GM21619 (cell line): Measurements from ENCODE around the gene B3GNT9.

ENCODE experiments used
- ATAC-seq: cut with Tn5 transposase; IDR thresholded peaks from one replicate; pipeline ENCODE4 v1.9.1; 2021; ENCODE audit not compliant: unreplicated experiment

Gene B3GNT9

GRCh38 chr16:67186550-67186950 lies 35.8 kb upstream of the B3GNT9 start:
- no peak for ATAC-seq

DNA sequence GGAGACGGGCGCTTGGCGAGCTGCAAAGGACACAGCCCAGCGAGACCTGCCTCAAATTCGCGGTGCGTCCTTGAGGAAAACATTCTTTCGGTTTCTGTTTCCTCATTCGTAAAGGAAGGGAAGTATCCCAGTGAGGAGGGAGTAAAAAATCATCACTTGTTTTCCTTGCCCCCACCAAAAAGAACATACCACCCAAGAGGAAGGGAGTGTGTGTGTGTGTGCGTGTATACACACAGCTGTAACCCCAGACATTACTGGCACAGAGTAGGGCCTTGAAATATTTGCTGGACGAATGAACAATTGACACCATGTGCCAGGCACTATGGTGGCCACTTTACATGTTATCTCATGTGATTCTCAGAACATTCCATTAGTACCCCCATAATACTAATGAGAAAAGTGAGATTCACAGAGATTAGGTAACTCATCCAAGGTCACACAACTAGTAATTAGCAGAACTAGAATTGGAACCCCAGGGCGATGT lies 34.9 kb upstream of the B3GNT9 start:
- no peak for ATAC-seq

DNA sequence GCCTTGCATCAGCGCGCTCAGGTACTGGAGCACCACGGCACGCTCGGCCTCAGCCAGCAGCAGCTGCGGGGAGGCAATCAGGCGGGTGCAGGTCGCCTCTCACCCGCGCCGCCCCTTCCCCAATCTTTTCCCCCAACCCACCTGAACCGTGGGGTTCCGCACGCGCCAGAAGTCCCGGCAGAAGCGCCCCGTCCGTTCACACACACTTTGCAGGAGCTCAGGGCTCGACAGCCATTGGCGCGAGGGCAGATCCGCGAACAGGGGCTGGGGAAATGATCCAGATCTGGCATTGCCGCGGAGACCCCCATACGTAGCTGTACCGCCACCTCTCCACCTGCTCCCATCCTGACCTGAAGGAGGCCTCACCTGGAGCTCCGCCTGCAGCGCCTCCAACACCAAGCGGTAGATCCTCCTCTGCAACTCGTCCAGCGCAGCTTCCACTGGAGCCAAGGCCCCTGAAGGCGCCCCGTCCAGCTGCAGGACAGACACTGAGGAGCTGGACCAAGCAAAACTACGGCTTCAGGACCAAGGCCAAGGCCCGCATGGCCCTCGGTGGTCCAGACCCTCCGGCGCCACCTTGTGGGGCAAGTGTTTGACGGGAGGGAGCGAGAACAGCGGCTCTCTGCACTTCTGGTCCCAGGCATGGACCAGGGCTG lies 34.3 kb upstream of the B3GNT9 start:
- no peak for ATAC-seq

GRCh38 chr16:67184453-67184994 lies 33.7 kb upstream of the B3GNT9 start:
- peak; percentile 1 for ATAC-seq

DNA sequence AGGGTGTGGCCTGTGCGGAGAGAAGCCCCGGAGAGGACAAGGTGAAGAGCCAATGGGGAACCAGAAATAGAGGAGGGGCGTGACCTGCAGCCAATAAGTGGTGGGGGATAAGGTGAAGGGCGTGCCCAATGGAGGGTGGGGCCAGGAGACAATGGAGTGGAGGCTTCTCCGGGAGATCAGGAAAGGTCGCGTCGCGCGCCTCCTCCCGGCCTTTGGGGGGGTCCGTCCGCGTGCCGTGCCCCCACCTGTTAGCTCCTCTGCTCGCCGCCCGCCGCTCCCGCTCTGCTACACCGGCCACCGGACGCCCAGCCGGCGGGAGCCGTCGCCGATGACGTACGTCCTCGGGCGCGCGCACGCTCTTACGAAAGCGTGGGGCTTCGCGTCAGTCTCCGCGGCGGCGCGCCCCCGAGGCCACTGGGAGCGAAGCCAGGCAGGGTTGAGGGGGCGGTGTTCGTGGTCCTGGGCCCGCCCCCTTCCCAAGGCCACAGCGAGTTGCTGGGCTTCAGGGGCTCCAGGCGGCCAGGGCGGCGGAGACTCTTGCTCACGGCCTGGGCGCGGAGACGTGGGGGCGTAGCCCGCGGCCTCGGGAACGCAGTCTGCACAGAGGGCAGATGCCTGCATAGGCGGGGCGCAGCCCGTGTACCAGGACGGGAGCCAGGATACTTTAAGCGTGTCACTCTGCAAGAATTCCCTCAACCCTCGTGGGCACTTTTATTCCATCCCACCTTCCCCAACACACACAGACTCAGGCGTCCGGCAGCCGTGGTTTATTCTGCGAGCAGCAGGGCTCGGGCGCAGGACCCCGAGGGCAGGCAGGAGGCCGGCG lies 33.0 kb upstream of the B3GNT9 start, which contains the start of gene MATCAP1:
TSS of gene MATCAP1 (minus strand) at position 337 of the 826 bp plus-strand sequence. CDS start 3,353 bp downstream, outside the sequence.
- peak; percentile 88 for ATAC-seq

GRCh38 chr16:67183284-67183626 lies 32.5 kb upstream of the B3GNT9 start:
- ATAC-seq, result no peak

GRCh38 chr16:67182288-67182687 lies 31.5 kb upstream of the B3GNT9 start:
- ATAC-seq, result no peak

GRCh38 chr16:67181346-67181745 lies 30.5 kb upstream of the B3GNT9 start:
- no peak for ATAC-seq

DNA sequence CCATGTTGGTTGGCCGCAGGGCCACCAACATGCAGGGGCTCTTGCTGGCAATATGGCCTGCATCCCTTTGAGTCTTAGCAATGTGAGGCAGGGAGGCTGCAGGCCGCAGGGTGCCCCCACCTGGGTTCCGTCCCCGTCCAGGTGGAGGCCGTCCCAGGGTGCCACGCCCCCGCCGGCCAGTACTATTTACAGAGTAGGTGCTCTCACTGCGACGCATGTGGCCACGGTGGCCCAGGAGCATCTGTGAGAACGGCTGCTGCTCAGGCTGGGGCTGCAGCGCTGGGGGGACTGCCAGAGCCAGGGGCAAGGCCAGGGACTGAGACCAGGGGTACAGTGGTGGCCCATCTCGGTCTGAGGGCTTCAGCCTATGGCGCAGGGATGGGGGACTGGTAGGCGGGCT lies 29.4 kb upstream of the B3GNT9 start:
- ATAC-seq, result no peak

DNA sequence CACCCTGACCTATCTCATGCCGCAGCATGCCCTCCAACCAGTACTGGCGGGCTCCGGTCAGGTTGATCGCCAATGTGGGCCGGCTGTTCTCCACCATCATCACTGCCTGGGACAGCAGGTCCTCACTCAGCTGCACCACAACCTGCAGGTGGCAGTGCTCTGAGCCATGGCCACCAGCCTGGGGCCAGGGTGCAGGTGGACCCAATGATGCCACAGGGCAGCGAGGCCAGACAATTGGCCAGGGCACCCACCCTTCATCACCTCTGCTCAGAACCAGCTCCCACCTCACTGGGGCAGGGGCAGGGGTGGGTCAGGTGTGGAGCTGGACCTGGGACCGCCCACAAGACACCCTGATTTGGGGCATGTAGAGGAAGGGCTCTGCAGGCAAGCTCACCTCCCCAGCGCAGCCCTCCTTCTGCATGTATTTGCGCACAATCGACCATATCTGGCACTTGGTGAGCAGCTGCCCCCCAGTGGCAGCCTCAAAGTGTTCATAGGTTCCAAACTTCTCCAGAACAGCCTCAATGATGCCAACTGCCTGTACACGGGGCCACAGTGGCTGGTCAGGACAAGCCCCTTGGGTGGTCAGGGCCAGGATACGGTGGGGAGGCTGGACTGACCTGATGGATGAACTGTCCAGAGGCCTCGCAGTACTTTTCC lies 28.8 kb upstream of the B3GNT9 start:
- ATAC-seq, result no peak

GRCh38 chr16:67177743-67178699 lies 27.2 kb upstream of the B3GNT9 start:
- no peak for ATAC-seq

DNA sequence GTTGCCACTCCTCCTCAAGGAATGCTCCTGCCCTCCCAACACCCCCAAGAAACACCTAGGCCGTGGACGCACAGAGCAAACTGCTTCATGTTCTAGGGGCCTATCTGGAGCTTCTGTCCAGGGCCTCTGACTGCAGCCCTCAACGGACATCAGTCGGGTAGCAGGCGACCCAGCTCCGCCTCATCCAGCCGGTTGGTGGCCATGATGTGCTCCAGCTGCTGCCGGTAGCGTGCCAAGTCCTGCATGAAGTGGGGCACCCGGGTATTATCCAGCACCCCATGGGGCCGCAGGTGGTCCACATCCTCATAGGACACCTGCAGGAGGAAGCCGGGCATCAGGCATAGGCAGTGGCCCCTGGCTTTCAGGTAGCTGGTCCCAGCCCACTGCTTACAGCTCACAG lies 25.9 kb upstream of the B3GNT9 start:
- ATAC-seq, result no peak

- no peak for ATAC-seq
Observed at GRCh38 chr16:67174706-67175231, 24.0 kb upstream of the B3GNT9 start.

- ATAC-seq, result peak; percentile 35
Observed at GRCh38 chr16:67173808-67174705, 23.3 kb upstream of the B3GNT9 start.

DNA sequence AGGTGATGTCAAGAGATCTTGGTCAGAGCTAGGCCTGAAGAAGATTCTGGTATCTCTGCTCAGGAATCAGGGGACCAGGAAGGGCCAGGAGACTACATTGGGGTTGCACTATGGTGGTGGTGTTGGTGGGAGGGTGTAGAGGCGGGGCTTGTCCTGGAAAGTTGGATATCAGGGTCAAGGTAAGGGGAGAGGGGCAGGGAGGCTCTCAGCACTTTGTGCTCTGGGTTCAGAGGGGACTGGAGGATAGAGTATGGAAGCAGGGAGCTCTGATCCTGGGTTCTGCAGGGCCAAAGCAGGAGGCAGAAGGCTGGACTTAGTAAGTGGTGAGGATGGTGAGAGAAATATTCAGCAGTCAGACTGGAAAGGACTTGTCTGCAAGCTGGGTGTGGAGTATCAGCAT lies 22.5 kb upstream of the B3GNT9 start:
- ATAC-seq, result no peak

- ATAC-seq, result peak; percentile 2
Observed at GRCh38 chr16:67170949-67171649, 20.3 kb upstream of the B3GNT9 start.

GRCh38 chr16:67170168-67170948 lies 19.6 kb upstream of the B3GNT9 start, which contains the start of gene NOL3:
Gene NOL3, plus strand, starts transcription at chr16:67170538.
- peak; percentile 44 for ATAC-seq
